NCI-H2029 treated with DMSO at 0.1 percent for 48 hours (cell line): ENCODE measurements around the gene KRTAP5-3.
"Not testable (repeated sequence)": the region's sequence is repeated elsewhere in the genome, so short reads cannot be mapped to it uniquely, and the experiment has no call there.

ENCODE experiments used
- DNase-seq: peaks from one replicate; lab custom pipeline; 2025; lab: John Stamatoyannopoulos, UW

KRTAP5-3 gene

GRCh38 chr11:1582909-1583308 is 25.4 kb downstream of the KRTAP5-3 start:
- not testable (repeated sequence) for DNase-seq

- DNase-seq, result no peak
Observed at GRCh38 chr11:1581976-1582375, 26.3 kb downstream of the KRTAP5-3 start.

GRCh38 chr11:1576825-1577224 is 31.4 kb downstream of the KRTAP5-3 start:
- no peak for DNase-seq

- DNase-seq, result not testable (repeated sequence)
Observed at GRCh38 chr11:1575756-1576155, 32.5 kb downstream of the KRTAP5-3 start.

GRCh38 chr11:1574933-1575242 is 33.4 kb downstream of the KRTAP5-3 start:
- DNase-seq, result no peak

- DNase-seq, result peak; percentile 55
Observed at GRCh38 chr11:1574238-1574932, 33.9 kb downstream of the KRTAP5-3 start.

- DNase-seq, result peak; percentile 60
Observed at GRCh38 chr11:1573903-1574237, 34.4 kb downstream of the KRTAP5-3 start.

GRCh38 chr11:1573077-1573902 is 35.0 kb downstream of the KRTAP5-3 start:
- no peak for DNase-seq

- DNase-seq, result peak; percentile 58
Observed at GRCh38 chr11:1572197-1573076, 35.8 kb downstream of the KRTAP5-3 start, which contains the start of gene DUSP8. Gene DUSP8 (minus strand): TSS chr11:1572271. CDS start chr11:1565826, 6,445 bp downstream.

- no peak for DNase-seq
Observed at GRCh38 chr11:1571760-1572196, 36.5 kb downstream of the KRTAP5-3 start.

GRCh38 chr11:1570896-1571759 is 37.1 kb downstream of the KRTAP5-3 start:
- no peak for DNase-seq

GRCh38 chr11:1570531-1570895 is 37.8 kb downstream of the KRTAP5-3 start:
- DNase-seq, result no peak

- no peak for DNase-seq
Observed at GRCh38 chr11:1570001-1570453, 38.2 kb downstream of the KRTAP5-3 start.

- DNase-seq, result no peak
Observed at GRCh38 chr11:1569251-1569780, 38.9 kb downstream of the KRTAP5-3 start.

- DNase-seq, result no peak
Observed at GRCh38 chr11:1568441-1568911, 39.8 kb downstream of the KRTAP5-3 start.

GRCh38 chr11:1567721-1568100 is 40.6 kb downstream of the KRTAP5-3 start:
- DNase-seq, result no peak

- DNase-seq, result no peak
Observed at GRCh38 chr11:1567052-1567720, 41.1 kb downstream of the KRTAP5-3 start.

GRCh38 chr11:1566381-1567051 is 41.7 kb downstream of the KRTAP5-3 start:
- DNase-seq, result no peak

- DNase-seq, result no peak
Observed at GRCh38 chr11:1565904-1566247, 42.4 kb downstream of the KRTAP5-3 start.
